WERI-Rb-1 (cell line): Measurements from ENCODE around the gene ANXA1.
"Not testable (repeated sequence)": the region's sequence is repeated elsewhere in the genome, so short reads cannot be mapped to it uniquely, and the experiment has no call there.

Source experiments
- DNase-seq: peaks from one replicate; pipeline ENCODE4 v3.0.0-alpha.2; 2020
- H3K27ac ChIP-seq: fragments of 250-450 bp; sonication (Bioruptor Pico); 2 replicates; pipeline ENCODE4 v1.5.1; 2020; ENCODE audit warnings: mild to moderate bottlenecking, moderate library complexity
- H3K27me3 ChIP-seq: fragments of 250-450 bp; sonication (Bioruptor Pico); 2 replicates; pipeline ENCODE4 v1.5.1; 2021; ENCODE audit warnings: mild to moderate bottlenecking, low read depth, moderate library complexity; ENCODE audit not compliant: insufficient read depth, severe bottlenecking
- H3K36me3 ChIP-seq: fragments of 250-450 bp; sonication (Bioruptor Pico); 2 replicates; pipeline ENCODE4 v1.5.1; 2020; ENCODE audit warnings: mild to moderate bottlenecking, moderate library complexity
- H3K4me3 ChIP-seq: 2 replicates; pipeline ENCODE4 v1.5.1; 2011; ENCODE audit warnings: low read depth, mild to moderate bottlenecking, control low read depth, low read length
- H3K9me3 ChIP-seq: fragments of 250-450 bp; sonication (Bioruptor Pico); 2 replicates; pipeline ENCODE4 v1.5.1; 2021; ENCODE audit warnings: mild to moderate bottlenecking, moderate library complexity; ENCODE audit not compliant: severe bottlenecking
- CTCF ChIP-seq: IDR thresholded peaks from 2 replicates; pipeline ENCODE4 v1.5.1; 2011; ENCODE audit warnings: low read depth, mild to moderate bottlenecking, control low read depth, inconsistent platforms, low read length

ANXA1 gene

GRCh38 chr9:73151653-73152542 is at the start of gene ANXA1:
Gene ANXA1, plus strand, starts transcription at chr9:73151865. Its CDS starts 6,671 bp downstream, at chr9:73158536.
- no peak for DNase-seq
- no peak within 1 kb of the TSS for H3K4me3 ChIP-seq
- H3K36me3 ChIP-seq = no peaks in the 10 kb centered on the region
- no peak for TF ChIP-seq CTCF
- no peaks in the 10 kb centered on the region for H3K9me3 ChIP-seq
- H3K27ac ChIP-seq = no peak within 1 kb of the TSS
- no peaks in the 10 kb centered on the region for H3K27me3 ChIP-seq

GRCh38 chr9:73104342-73104741 is 47.3 kb upstream of the ANXA1 start:
- Histone ChIP-seq H3K27ac (no peak overlapping the region), H3K9me3 (no peaks in the 10 kb centered on the region), H3K4me3 (no peak overlapping the region), H3K36me3 (no peaks in the 10 kb centered on the region), H3K27me3 (no peaks in the 10 kb centered on the region)
- no peak for TF ChIP-seq CTCF
- no peak for DNase-seq

GRCh38 chr9:73104921-73105320 is 46.7 kb upstream of the ANXA1 start:
- no peak for TF ChIP-seq CTCF
- no peak for DNase-seq
- H3K9me3 ChIP-seq = no peaks in the 10 kb centered on the region
- no peaks in the 10 kb centered on the region for H3K27me3 ChIP-seq
- H3K27ac ChIP-seq = no peak overlapping the region
- no peaks in the 10 kb centered on the region for H3K36me3 ChIP-seq
- no peak overlapping the region for H3K4me3 ChIP-seq

GRCh38 chr9:73107489-73108069 is 44.1 kb upstream of the ANXA1 start:
- DNase-seq = peak; percentile 51
- TF ChIP-seq CTCF = peak; percentile 75
- not testable (repeated sequence) for H3K36me3 ChIP-seq, H3K9me3 ChIP-seq, H3K4me3 ChIP-seq, H3K27me3 ChIP-seq, H3K27ac ChIP-seq

GRCh38 chr9:73114058-73114457 is 37.6 kb upstream of the ANXA1 start:
- no peak overlapping the region for H3K27ac ChIP-seq
- no peaks in the 10 kb centered on the region for H3K27me3 ChIP-seq
- H3K36me3 ChIP-seq = no peaks in the 10 kb centered on the region
- H3K4me3 ChIP-seq = no peak overlapping the region
- no peak for TF ChIP-seq CTCF
- H3K9me3 ChIP-seq = no peaks in the 10 kb centered on the region
- no peak for DNase-seq

GRCh38 chr9:73114958-73115357 is 36.7 kb upstream of the ANXA1 start:
- no peaks in the 10 kb centered on the region for H3K36me3 ChIP-seq
- no peaks in the 10 kb centered on the region for H3K27me3 ChIP-seq
- H3K27ac ChIP-seq = no peak overlapping the region
- no peak for DNase-seq
- no peak for TF ChIP-seq CTCF
- H3K4me3 ChIP-seq = no peak overlapping the region
- no peaks in the 10 kb centered on the region for H3K9me3 ChIP-seq
